HEK293T (cell line): ENCODE results near the gene ABCC10.

ENCODE experiments used
- CTCF ChIA-PET: fragments of 350-600 bp; formaldehyde crosslinking; extraction: SDS; loops from one replicate; lab custom pipeline; 2021; ENCODE audit warnings: antibody characterized with exemption, inconsistent platforms; lab: Yijun Ruan, JAX
- POLR2A ChIA-PET: fragments of 350-600 bp; formaldehyde crosslinking; extraction: SDS; loops from one replicate; lab custom pipeline; 2020; ENCODE audit warnings: antibody characterized with exemption, inconsistent platforms; lab: Yijun Ruan, JAX
- DNase-seq: peaks from one replicate; pipeline ENCODE4 v3.0.0; 2012; ENCODE audit warnings: mixed read lengths; ENCODE audit errors: extremely low spot score
- ARNT ChIP-seq: fragments of 450-650 bp; IDR thresholded peaks from 2 replicates; pipeline ENCODE4 v1.6.1; 2017; ENCODE audit warnings: mild to moderate bottlenecking
- BHLHE40 ChIP-seq: fragments of 450-650 bp; IDR thresholded peaks from 2 replicates; pipeline ENCODE4 v1.6.1; 2016; ENCODE audit warnings: mild to moderate bottlenecking, moderate library complexity, borderline replicate concordance
- CTBP1 ChIP-seq: fragments of 450-650 bp; IDR thresholded peaks from 2 replicates; pipeline ENCODE4 v1.6.1; 2016; ENCODE audit warnings: borderline replicate concordance
- ELF4 ChIP-seq: fragments of 450-650 bp; IDR thresholded peaks from 2 replicates; pipeline ENCODE4 v1.6.1; 2017; ENCODE audit warnings: antibody characterized with exemption
- FOXA1 ChIP-seq: fragments of 450-650 bp; IDR thresholded peaks from 2 replicates; pipeline ENCODE4 v1.6.1; 2016; ENCODE audit warnings: mild to moderate bottlenecking
- FOXK2 ChIP-seq: fragments of 450-650 bp; IDR thresholded peaks from 2 replicates; pipeline ENCODE4 v1.6.1; 2016; ENCODE audit warnings: mild to moderate bottlenecking
- FOXM1 ChIP-seq: fragments of 450-650 bp; IDR thresholded peaks from 2 replicates; pipeline ENCODE4 v1.6.1; 2017; ENCODE audit warnings: mild to moderate bottlenecking, borderline replicate concordance
- HDGF ChIP-seq: fragments of 450-650 bp; IDR thresholded peaks from 2 replicates; pipeline ENCODE4 v1.6.1; 2017; ENCODE audit warnings: antibody characterized with exemption, borderline replicate concordance
- L3MBTL2 ChIP-seq: fragments of 450-650 bp; conservative IDR thresholded peaks from 2 replicates; pipeline ENCODE4 v1.6.1; 2016; ENCODE audit warnings: mild to moderate bottlenecking
- LEF1 ChIP-seq: fragments of 450-650 bp; IDR thresholded peaks from 2 replicates; pipeline ENCODE4 v1.6.1; 2017; ENCODE audit warnings: mild to moderate bottlenecking, borderline replicate concordance
- NFRKB ChIP-seq: fragments of 450-650 bp; IDR thresholded peaks from 2 replicates; pipeline ENCODE4 v1.6.1; 2016; ENCODE audit warnings: mild to moderate bottlenecking, moderate library complexity
- SP1 ChIP-seq: fragments of 450-650 bp; IDR thresholded peaks from 2 replicates; pipeline ENCODE4 v1.6.1; 2017
- SUZ12 ChIP-seq: fragments of 450-650 bp; IDR thresholded peaks from 2 replicates; pipeline ENCODE4 v1.6.1; 2016; ENCODE audit warnings: mild to moderate bottlenecking
- TARDBP ChIP-seq: fragments of 450-650 bp; IDR thresholded peaks from 2 replicates; pipeline ENCODE4 v1.6.1; 2016
- ZNF384 ChIP-seq: fragments of 450-650 bp; IDR thresholded peaks from 2 replicates; pipeline ENCODE4 v1.6.1; 2016
- TF ChIP-seq, protein P1 (sequence below): fragments of 450-650 bp; IDR thresholded peaks from 2 replicates; pipeline ENCODE4 v1.6.1; 2016

ABCC10 gene

DNA sequence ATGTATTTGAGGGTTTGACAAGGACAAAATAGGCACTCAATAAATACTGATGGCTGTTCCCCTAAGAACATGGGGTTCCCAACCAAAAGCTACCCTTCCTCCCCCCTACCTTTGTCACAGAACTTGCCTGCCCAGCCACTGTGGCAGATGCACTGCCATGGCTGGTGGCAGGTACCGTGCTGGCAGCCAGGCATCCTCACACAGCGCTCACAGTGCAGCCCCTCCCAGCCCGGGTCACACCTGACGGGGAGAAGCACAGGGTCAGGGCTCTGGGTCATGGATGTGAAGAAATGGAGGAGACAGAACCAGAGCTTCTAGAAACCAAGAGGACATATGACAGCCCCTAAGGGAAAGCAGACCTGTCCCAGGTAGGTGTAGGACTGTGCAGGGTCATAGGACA lies 25.6 kb downstream of the ABCC10 start:
- TF ChIP-seq L3MBTL2 (no peak), TARDBP (no peak), HDGF (no peak), FOXA1 (no peak), SUZ12 (no peak), FOXM1 (no peak), NFRKB (no peak), ZNF384 (no peak), FOXK2 (no peak)
- TF ChIP-seq, protein P1, sequence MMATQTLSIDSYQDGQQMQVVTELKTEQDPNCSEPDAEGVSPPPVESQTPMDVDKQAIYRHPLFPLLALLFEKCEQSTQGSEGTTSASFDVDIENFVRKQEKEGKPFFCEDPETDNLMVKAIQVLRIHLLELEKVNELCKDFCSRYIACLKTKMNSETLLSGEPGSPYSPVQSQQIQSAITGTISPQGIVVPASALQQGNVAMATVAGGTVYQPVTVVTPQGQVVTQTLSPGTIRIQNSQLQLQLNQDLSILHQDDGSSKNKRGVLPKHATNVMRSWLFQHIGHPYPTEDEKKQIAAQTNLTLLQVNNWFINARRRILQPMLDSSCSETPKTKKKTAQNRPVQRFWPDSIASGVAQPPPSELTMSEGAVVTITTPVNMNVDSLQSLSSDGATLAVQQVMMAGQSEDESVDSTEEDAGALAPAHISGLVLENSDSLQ, result no peak
- ChIA-PET CTCF (interaction anchor here (1.0 to 1.2 kb wide), 2 partner anchors 43 to 53 kb away, joined by 3 to 5 read pairs; no protein-coding TSS in a partner anchor), POLR2A (interaction anchor here (0.8 to 1.0 kb wide), 2 partner anchors 25 kb away, joined by 3 to 4 read pairs; partner anchors contain the start of genes ABCC10 and TJAP1)
- DNase-seq, result no peak

DNA sequence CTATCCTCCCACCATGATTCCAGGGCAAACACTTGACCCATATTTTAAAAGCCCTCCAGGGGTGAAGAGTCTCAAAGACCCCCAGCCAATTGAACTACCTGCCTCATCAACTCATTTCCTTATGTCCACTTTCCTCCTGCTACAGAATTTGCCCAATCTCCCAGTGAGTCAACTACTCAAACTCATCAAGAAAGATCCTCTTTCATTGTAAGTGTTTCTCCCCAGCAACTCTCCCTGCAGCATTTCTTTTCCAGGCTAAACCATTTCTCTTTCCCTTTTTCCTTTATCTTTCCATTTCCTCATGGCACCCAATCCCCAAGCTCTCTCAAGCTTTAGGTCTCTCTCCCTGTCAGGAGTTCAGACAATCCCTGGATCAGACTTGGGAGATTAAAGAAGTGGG lies 26.5 kb downstream of the ABCC10 start:
- ChIA-PET CTCF (interaction anchor here (0.6 to 0.9 kb wide), 2 partner anchors 45 to 493 kb away, joined by 3 read pairs; no protein-coding TSS in a partner anchor), POLR2A (interaction anchor here (1.0 kb wide), 1 partner anchor 26 kb away, joined by 3 read pairs; the partner anchor contains the start of gene ABCC10)
- no peak for DNase-seq
- TF ChIP-seq FOXA1 (no peak), SUZ12 (no peak), L3MBTL2 (no peak), SP1 (no peak), ARNT (no peak)
- TF ChIP-seq, protein P1, result no peak

DNA sequence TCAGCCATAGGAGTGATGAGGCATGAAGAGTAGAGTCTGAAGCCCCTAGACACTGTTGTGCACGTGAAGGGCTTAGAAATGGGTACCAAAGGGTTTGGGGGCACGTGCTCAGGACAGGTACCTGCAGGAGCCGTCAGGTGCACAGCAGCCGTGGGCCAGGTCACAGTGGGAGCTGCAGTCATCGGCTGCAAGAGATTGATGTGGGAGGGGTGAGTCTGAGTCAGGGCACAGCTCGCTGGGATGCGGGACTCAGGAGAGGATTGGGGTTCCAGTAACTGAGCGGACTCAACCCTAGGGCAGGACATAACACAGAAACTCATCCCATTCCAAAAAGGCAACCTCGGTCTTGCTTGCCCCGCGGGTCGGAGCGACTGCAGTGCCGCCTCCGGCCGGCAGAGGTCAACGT lies 27.0 kb downstream of the ABCC10 start:
- no peak for TF ChIP-seq ARNT
- no peak for TF ChIP-seq BHLHE40
- TF ChIP-seq LEF1, result no peak
- TF ChIP-seq, protein P1, result no peak
- no peak for TF ChIP-seq HDGF
- no peak for TF ChIP-seq L3MBTL2
- TF ChIP-seq CTBP1, result no peak
- TF ChIP-seq FOXK2, result no peak
- no peak for TF ChIP-seq FOXM1
- no peak for TF ChIP-seq FOXA1
- no peak for TF ChIP-seq NFRKB
- no peak for TF ChIP-seq ZNF384
- no peak for TF ChIP-seq SP1
- no peak for TF ChIP-seq ELF4
- no peak for TF ChIP-seq SUZ12
- TF ChIP-seq TARDBP, result no peak
- ChIA-PET POLR2A (no interaction called here), CTCF (interaction anchor here (0.6 to 0.9 kb wide), 2 partner anchors 44 to 493 kb away, joined by 3 read pairs; no protein-coding TSS in a partner anchor)
- no peak for DNase-seq

DNA sequence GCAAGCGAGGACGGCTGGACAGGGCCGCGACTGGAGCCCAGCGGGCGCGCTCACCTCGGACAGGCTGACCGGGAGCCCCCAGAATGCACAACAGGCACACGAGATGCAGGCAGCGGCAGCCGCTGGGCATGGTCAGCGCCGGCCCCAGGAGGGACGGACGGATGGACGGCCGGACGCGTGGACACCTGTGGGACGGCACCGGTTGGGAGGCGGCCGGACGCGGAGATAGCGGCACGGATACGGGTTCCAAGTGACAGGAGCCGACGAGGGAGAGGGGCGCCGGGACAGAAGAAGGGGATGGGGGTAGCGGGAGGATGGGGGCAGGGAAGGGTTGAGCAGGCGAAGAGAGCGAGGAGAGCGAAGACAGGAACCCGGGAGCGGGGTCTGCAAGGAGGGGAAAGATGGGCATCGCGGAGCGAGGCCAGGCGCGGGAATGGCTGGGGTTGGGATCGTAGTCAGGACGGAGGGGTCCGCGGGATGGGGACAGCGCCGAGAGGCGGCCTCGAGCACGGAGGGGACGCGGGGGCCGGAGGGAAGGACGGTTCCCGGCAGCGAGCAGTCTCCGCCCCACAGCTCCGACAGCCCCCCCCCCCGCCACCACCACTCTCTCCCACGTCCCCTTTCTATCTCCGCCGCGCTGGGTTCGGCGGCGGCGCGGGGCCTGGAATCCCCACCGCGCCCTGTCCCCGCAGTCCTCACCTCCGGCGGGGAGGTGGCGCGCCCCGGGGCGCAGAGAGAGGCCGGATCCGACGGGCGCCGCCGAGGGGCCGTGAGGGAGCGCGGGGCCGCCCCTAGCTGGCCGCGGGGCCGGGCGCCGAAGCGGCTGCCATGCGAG lies 27.6 kb downstream of the ABCC10 start:
- POLR2A ChIA-PET, result interaction anchor here (0.6 to 2.4 kb wide), 2 partner anchors 22 to 51 kb away, joined by 3 to 18 read pairs; partner anchors contain the start of gene TJAP1
- CTCF ChIA-PET, result interaction anchor here (1.2 to 1.6 kb wide), 2 partner anchors 42 to 51 kb away, joined by 3 to 5 read pairs; no protein-coding TSS in a partner anchor
- TF ChIP-seq ZNF384, result no peak
- no peak for TF ChIP-seq FOXM1
- peak; percentile 35 for TF ChIP-seq L3MBTL2
- DNase-seq, result peak; percentile 82

DNA sequence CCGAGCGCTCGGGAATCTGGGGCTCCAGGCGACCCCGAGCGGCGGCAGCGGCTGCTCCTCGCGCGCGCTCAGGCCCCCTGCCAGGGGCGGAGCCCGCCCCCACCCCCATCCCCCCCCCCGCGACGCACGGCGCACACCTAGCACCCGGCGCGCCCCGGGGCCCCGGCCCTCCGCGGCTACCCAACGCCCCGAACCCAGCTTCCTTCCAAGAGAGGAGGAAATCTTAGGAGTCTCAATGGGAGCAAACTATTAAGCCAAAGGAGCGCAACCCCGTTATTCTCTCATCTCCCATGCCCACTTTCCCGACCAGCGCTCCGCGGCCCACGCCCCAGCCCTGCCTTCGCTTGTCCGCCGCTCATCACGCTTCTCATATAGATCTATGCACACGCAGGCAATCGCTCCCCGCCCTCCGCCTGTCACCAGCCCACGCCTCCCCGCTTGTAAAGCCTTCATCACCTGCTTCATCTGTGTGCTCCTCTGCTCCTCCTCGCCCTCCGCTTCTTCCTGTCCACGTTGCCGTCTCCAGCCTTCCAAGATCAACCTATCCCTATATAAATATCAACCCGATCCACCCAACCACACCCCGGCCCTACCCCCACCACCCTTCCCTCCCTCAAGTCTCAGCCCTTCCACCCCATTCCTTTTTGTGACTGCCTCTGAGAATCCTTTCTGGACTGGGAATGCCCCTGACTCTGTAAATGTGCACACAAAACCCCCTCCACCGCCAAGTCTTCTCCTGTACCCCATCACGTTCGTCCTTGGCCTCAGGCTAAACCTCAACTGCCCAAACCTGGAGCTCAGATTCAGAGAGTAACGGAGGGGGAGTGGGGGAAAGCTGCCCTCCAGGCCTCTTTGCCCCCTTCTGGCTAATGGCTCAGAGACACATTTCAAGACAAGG lies 28.4 kb downstream of the ABCC10 start, which contains the start of gene DLK2:
Gene DLK2 (minus strand): TSS at position 18 of the 898 bp plus-strand sequence. CDS start 723 bp downstream, outside the sequence.
- TF ChIP-seq NFRKB (no peak), CTBP1 (0 out of 2 replicates have a peak, but pooled peaks have one; percentile 27)
- TF ChIP-seq, protein P1, result peak; percentile 52; the same call in 1 of the 2 replicates
- peak; percentile 52 for DNase-seq
- POLR2A ChIA-PET, result interaction anchor here (0.6 to 2.4 kb wide), 5 partner anchors 21 to 174 kb away, joined by 3 to 18 read pairs (median 3); partner anchors contain the start of genes TJAP1 and ZNF318
- CTCF ChIA-PET, result interaction anchor here (1.1 to 1.6 kb wide), 4 partner anchors 37 to 51 kb away, joined by 3 to 5 read pairs (median 4); no protein-coding TSS in a partner anchor
